ENCODE data around the gene BRD4.

BRD4 gene

GRCh38 chr19:15222738-15223648 lies 109.3 kb downstream of the BRD4 start:
- peak; percentile 68 for DNase-seq

GRCh38 chr19:15220833-15221232 lies 111.5 kb downstream of the BRD4 start:
- DNase-seq = no peak

GRCh38 chr19:15218501-15218900 lies 113.8 kb downstream of the BRD4 start:
- no peak for DNase-seq

- DNase-seq = no peak
Measured at GRCh38 chr19:15216363-15216762, 116.0 kb downstream of the BRD4 start.

- no peak for DNase-seq
Measured at GRCh38 chr19:15213715-15214381, 118.5 kb downstream of the BRD4 start.

- DNase-seq = no peak
Measured at GRCh38 chr19:15212711-15213110, 119.6 kb downstream of the BRD4 start.

- DNase-seq = no peak
Measured at GRCh38 chr19:15210323-15210781, 122.0 kb downstream of the BRD4 start.

- no peak for DNase-seq
Measured at GRCh38 chr19:15201374-15202023, 130.8 kb downstream of the BRD4 start.

- no peak for DNase-seq
Measured at GRCh38 chr19:15200553-15201364, 131.6 kb downstream of the BRD4 start, which contains the start of gene NOTCH3. Gene NOTCH3 (minus strand): TSS chr19:15200995. CDS start chr19:15200905, 90 bp downstream.

- no peak for DNase-seq
Measured at GRCh38 chr19:15199661-15200552, 132.4 kb downstream of the BRD4 start.

GRCh38 chr19:15198951-15199660 lies 133.2 kb downstream of the BRD4 start:
- no peak for DNase-seq

- no peak for DNase-seq
Measured at GRCh38 chr19:15197942-15198341, 134.4 kb downstream of the BRD4 start.

- DNase-seq = no peak
Measured at GRCh38 chr19:15197275-15197941, 134.9 kb downstream of the BRD4 start.

- no peak for DNase-seq
Measured at GRCh38 chr19:15196360-15197005, 135.9 kb downstream of the BRD4 start.

- DNase-seq = peak; percentile 62
Measured at GRCh38 chr19:15195371-15196334, 136.7 kb downstream of the BRD4 start.

- DNase-seq = no peak
Measured at GRCh38 chr19:15194938-15195337, 137.4 kb downstream of the BRD4 start.

GRCh38 chr19:15191982-15192381 lies 140.4 kb downstream of the BRD4 start:
- no peak for DNase-seq

- DNase-seq = no peak
Measured at GRCh38 chr19:15191514-15191913, 140.8 kb downstream of the BRD4 start.
